Measurements from ENCODE around the gene ZPBP2. TPM values are rescaled to one million over a fixed set of nuclear protein-coding genes. Genes with fewer than 3 reads are reported as not detected.

The ZPBP2 gene
- total RNA-seq, 1 experiment from 2014 or later: not detected

DNA sequence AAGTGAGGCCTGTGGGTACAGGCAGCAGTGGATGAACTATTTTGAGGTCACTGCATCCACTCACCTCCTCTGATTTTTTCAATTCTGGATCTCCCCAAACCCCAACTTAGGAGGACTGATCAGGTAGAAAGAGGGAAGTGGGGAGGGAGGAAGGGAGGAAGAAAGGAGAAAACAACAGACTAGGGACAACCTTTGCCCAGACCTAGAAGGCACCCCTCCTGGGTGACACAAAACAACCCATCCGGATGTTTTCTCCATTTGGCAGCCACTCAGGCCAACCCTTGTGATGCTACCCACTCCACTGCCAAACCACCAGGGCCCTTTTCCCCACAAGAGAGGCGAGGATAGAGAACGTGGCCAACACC, 56.7 kb downstream of the ZPBP2 start:
- Histone ChIP-seq H3K9ac (ENCODE audit: low read length) (no peak overlapping the region), H3K79me2 (ENCODE audit: insufficient read depth, low read length) (peaks cover 24% of the 10 kb centered on the region; the same call in 1 of the 2 replicates), H4K20me1 (ENCODE audit: insufficient read depth) (no peaks in the 10 kb centered on the region), H3K4me2 (ENCODE audit: low read length) (no peak overlapping the region), H2AFZ (ENCODE audit: low read depth, low read length, poor library complexity, severe bottlenecking) (no peak overlapping the region), H3K36me3 (ENCODE audit: control insufficient read depth in 1 of 2, insufficient read depth in 2 of 2, low read length in 2 of 2) (peaks cover 5 to 31% of the 10 kb centered on the region in 2 experiments; a peak in 2 of 4 replicates), H3K4me1 (ENCODE audit: control insufficient read depth in 1 of 2, insufficient read depth in 2 of 2, low read length in 2 of 2) (peaks cover 13 to 29% of the 10 kb centered on the region in 2 experiments), H3K27ac (ENCODE audit: low read depth, low read length) (no peak overlapping the region), H3K9me2 (ENCODE audit: insufficient read depth) (no peaks in the 10 kb centered on the region), H3K9me3 (ENCODE audit: control insufficient read depth in 1 of 2, insufficient read depth in 1 of 2, low read depth in 1 of 2, low read length in 2 of 2) (no peaks in the 10 kb centered on the region), H3K4me3 (replicated peaks in 1 of 2; ENCODE audit: low read depth in 1 of 2, low read length in 2 of 2) (no peak overlapping the region), H3K27me3 (ENCODE audit: insufficient read depth, low read length) (no peaks in the 10 kb centered on the region)
- ChIA-PET RAD21 (ENCODE audit: low non-redundant PET in 1 of 2, low total read pairs in 2 of 2, uncharacterized antibody in 2 of 2, unreplicated experiment in 2 of 2) (no interaction called here), POLR2A (no interaction called here), CTCF (no interaction called here)
- BruUV-seq (replicated peaks): no TSS peak
- TF ChIP-seq ZNF274 (IDR thresholded peaks at IDR 0.05; ENCODE audit: low read depth, low read length) (no peak), SRF (IDR thresholded peaks at IDR 0.05; ENCODE audit: low read depth) (no peak), POLR2AphosphoS5 (IDR thresholded peaks at IDR 0.05; ENCODE audit: low read depth, low read length) (no peak), EZH2 (IDR thresholded peaks at IDR 0.05) (no peak), ZFX (IDR thresholded peaks at IDR 0.05) (no peak), ELF1 (IDR thresholded peaks at IDR 0.05; ENCODE audit: borderline replicate concordance, low read depth) (no peak)
- DNase-seq (ENCODE audit: low read depth, low spot score): no peak
- ATAC-seq: no peak
- intact Hi-C loops (cut with micrococcal nuclease): no loop called here

DNA sequence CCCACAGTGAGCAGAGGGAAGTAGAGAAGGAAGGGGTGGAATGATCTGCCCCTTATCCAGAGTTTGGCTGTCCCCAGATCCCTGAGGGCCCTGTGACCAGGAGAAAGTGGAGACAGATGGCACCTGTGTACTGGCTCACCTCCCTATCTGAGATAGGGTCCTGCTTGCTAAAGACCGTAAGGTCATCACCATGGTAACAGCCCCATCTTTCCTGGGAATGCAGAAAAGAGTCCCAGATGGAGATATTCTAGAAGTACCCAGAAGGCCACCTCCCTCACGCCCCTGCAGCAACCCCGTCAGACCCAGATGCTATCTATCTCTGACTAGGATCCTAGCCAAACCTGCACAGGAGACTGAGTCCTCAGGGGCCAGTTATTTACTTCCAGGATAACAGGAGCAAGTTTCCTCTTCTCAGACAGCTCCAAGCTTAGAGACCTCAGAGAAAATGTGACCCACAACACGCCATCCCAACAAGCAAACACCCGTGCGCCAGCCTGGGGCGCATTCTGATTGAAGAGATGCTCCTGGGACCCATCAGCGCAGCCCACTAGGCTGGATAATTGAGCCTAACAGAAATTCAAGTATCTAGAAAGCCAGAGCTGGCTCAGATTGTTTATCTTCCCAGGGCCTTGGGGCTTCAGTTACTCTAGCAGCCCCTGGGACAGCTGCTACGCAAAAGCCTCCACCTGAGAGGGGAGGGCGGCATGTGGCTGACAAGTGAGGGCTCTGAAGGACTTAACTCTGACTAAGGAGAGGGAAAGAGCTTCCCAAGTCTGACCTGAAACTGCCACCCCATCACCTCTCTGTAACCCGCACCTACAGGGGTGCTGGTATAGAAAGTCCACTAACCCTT, 57.5 kb downstream of the ZPBP2 start:
- H4K20me1 ChIP-seq (ENCODE audit: insufficient read depth): no peaks in the 10 kb centered on the region
- no peak overlapping the region for H3K27ac ChIP-seq (ENCODE audit: low read depth, low read length)
- ChIA-PET CTCF (no interaction called here), POLR2A (no interaction called here), RAD21 (ENCODE audit: low non-redundant PET in 1 of 2, low total read pairs in 2 of 2, uncharacterized antibody in 2 of 2, unreplicated experiment in 2 of 2) (no interaction called here)
- H3K9me2 ChIP-seq (ENCODE audit: insufficient read depth): no peaks in the 10 kb centered on the region
- no peaks in the 10 kb centered on the region for H3K27me3 ChIP-seq (ENCODE audit: insufficient read depth, low read length)
- TF ChIP-seq ELF1 (IDR thresholded peaks at IDR 0.05; ENCODE audit: borderline replicate concordance, low read depth) (no peak), EGR1 (IDR thresholded peaks at IDR 0.05; ENCODE audit: low read depth) (no peak), JUND (IDR thresholded peaks at IDR 0.05) (no peak), EZH2 (IDR thresholded peaks at IDR 0.05) (no peak)
- 0 out of 4 replicates have a peak overlapping the region, but pooled peaks of 1 of the 2 experiments have one; percentile 89 for H3K4me3 ChIP-seq (replicated peaks in 1 of 2; ENCODE audit: low read depth in 1 of 2, low read length in 2 of 2)
- peaks cover 21 to 37% of the 10 kb centered on the region in 2 experiments for H3K4me1 ChIP-seq (ENCODE audit: control insufficient read depth in 1 of 2, insufficient read depth in 2 of 2, low read length in 2 of 2)
- H3K9ac ChIP-seq (ENCODE audit: low read length): no peak overlapping the region
- BruUV-seq (replicated peaks): no TSS peak
- peaks cover 0 to 28% of the 10 kb centered on the region in 2 experiments; a peak in 2 of 4 replicates for H3K36me3 ChIP-seq (ENCODE audit: control insufficient read depth in 1 of 2, insufficient read depth in 2 of 2, low read length in 2 of 2)
- intact Hi-C loops (cut with micrococcal nuclease): no loop called here
- H3K9me3 ChIP-seq (ENCODE audit: control insufficient read depth in 1 of 2, insufficient read depth in 1 of 2, low read depth in 1 of 2, low read length in 2 of 2): no peaks in the 10 kb centered on the region
- H2AFZ ChIP-seq (ENCODE audit: low read depth, low read length, poor library complexity, severe bottlenecking): no peak overlapping the region
- ATAC-seq (no peak), DNase-seq (ENCODE audit: low read depth, low spot score) (no peak)
- peaks cover 24% of the 10 kb centered on the region; the same call in 1 of the 2 replicates for H3K79me2 ChIP-seq (ENCODE audit: insufficient read depth, low read length)
- H3K4me2 ChIP-seq (ENCODE audit: low read length): peak overlapping the region; percentile 79; the same call in 1 of the 2 replicates

All from HCT116 (cell line).